Activated T-cell treated with anti-CD3 and anti-CD28 coated beads, Interleukin-2, amount 50 U/mL, for 72 hours (primary cell): ENCODE results near the gene ELFN1. TPM values are rescaled to one million over a fixed set of nuclear protein-coding genes. Genes with fewer than 3 reads are reported as not detected.

Experiments used
- ATAC-seq, 2 donors: fragments of 150-1000 bp; cut with Tn5 transposase; replicated peaks in 1 of 2; 2 replicates each; pipeline ENCODE4 v1.10.0; 2021; ENCODE audit warnings: moderate library complexity in 2 of 2, mild to moderate bottlenecking in 1 of 2
- DNase-seq, 2 donors: peaks; one replicate each; pipeline ENCODE4 v3.0.0; 2021 to 2022; ENCODE audit warnings: mixed read lengths in 1 of 2
- H3K27ac Mint-ChIP-seq: one replicate; pipeline ENCODE4 v1.8.0; 2022; ENCODE audit warnings: mild to moderate bottlenecking, moderate library complexity, mixed read lengths
- H3K27me3 Mint-ChIP-seq: one replicate; pipeline ENCODE4 v1.8.0; 2022; ENCODE audit warnings: low read depth, mixed read lengths
- H3K36me3 Mint-ChIP-seq, 2 donors: one replicate each; pipeline ENCODE4 v1.8.0; 2022; ENCODE audit warnings: mixed read lengths in 2 of 2, mild to moderate bottlenecking in 1 of 2; ENCODE audit not compliant: insufficient read depth in 2 of 2
- H3K4me1 Mint-ChIP-seq: one replicate; pipeline ENCODE4 v1.8.0; 2022; ENCODE audit warnings: low read depth, mixed read lengths
- H3K4me3 Mint-ChIP-seq, 2 donors: one replicate each; pipeline ENCODE4 v1.8.0; 2022; ENCODE audit warnings: mild to moderate bottlenecking in 2 of 2, mixed read lengths in 2 of 2, moderate library complexity in 2 of 2
- H3K9me3 Mint-ChIP-seq, 2 donors: one replicate each; pipeline ENCODE4 v1.8.0; 2022; ENCODE audit warnings: mixed read lengths in 2 of 2
- total RNA-seq, 2 donors: library from RNA; stranded (reverse); gene quantifications; one replicate each; pipeline ENCODE4 v1.2.3, GENCODE V29; 2022

ELFN1 gene
- not detected for total RNA-seq

- H3K27me3 Mint-ChIP-seq, result peaks cover 27% of the 10 kb centered on the region
- DNase-seq (no peak), ATAC-seq (no peak)
- peaks cover 5% of the 10 kb centered on the region for H3K4me1 Mint-ChIP-seq
- H3K9me3 Mint-ChIP-seq, result no peaks in the 10 kb centered on the region
- H3K4me3 Mint-ChIP-seq, result peak within 1 kb of the TSS; percentile 29 to 68
- H3K27ac Mint-ChIP-seq, result no peak within 1 kb of the TSS
- no peaks in the 10 kb centered on the region for H3K36me3 Mint-ChIP-seq
These were observed at the start of gene ELFN1 for GRCh38 chr7:1669954-1670893. Gene ELFN1 (plus strand): TSS chr7:1670277. CDS start chr7:1744597, 74,320 bp downstream.

GRCh38 chr7:1620835-1621234, 49.2 kb upstream of the ELFN1 start:
- Mint-ChIP-seq H3K4me3 (no peak overlapping the region), H3K27me3 (no peaks in the 10 kb centered on the region), H3K9me3 (peaks cover 4 to 7% of the 10 kb centered on the region in 2 donors), H3K4me1 (no peaks in the 10 kb centered on the region), H3K27ac (no peak overlapping the region), H3K36me3 (no peaks in the 10 kb centered on the region)
- ATAC-seq (no peak), DNase-seq (no peak)

GRCh38 chr7:1621718-1622117, 48.4 kb upstream of the ELFN1 start:
- peaks cover 4 to 8% of the 10 kb centered on the region in 2 donors for H3K9me3 Mint-ChIP-seq
- H3K36me3 Mint-ChIP-seq, result no peaks in the 10 kb centered on the region
- H3K4me3 Mint-ChIP-seq, result no peak overlapping the region
- ATAC-seq (no peak), DNase-seq (no peak)
- H3K4me1 Mint-ChIP-seq, result no peaks in the 10 kb centered on the region
- H3K27ac Mint-ChIP-seq, result no peak overlapping the region
- H3K27me3 Mint-ChIP-seq, result no peaks in the 10 kb centered on the region

- Mint-ChIP-seq H3K4me1 (no peaks in the 10 kb centered on the region), H3K27ac (no peak overlapping the region), H3K9me3 (peaks cover 7 to 9% of the 10 kb centered on the region in 2 donors), H3K36me3 (peaks cover 0 to under 1% of the 10 kb centered on the region in 2 donors), H3K4me3 (no peak overlapping the region), H3K27me3 (no peaks in the 10 kb centered on the region)
- DNase-seq (no peak), ATAC-seq (no peak)
These were observed 47.6 kb upstream of the ELFN1 start for GRCh38 chr7:1622441-1622840.

GRCh38 chr7:1623810-1624209, 46.3 kb upstream of the ELFN1 start:
- H3K4me3 Mint-ChIP-seq, result no peak overlapping the region
- DNase-seq (no peak), ATAC-seq (no peak)
- no peak overlapping the region for H3K27ac Mint-ChIP-seq
- no peaks in the 10 kb centered on the region for H3K4me1 Mint-ChIP-seq
- H3K9me3 Mint-ChIP-seq, result peaks cover 2 to 3% of the 10 kb centered on the region in 2 donors
- H3K27me3 Mint-ChIP-seq, result no peaks in the 10 kb centered on the region
- peaks cover 0 to 1% of the 10 kb centered on the region in 2 donors for H3K36me3 Mint-ChIP-seq

- Mint-ChIP-seq H3K27me3 (no peaks in the 10 kb centered on the region), H3K27ac (no peak overlapping the region), H3K4me3 (no peak overlapping the region), H3K36me3 (peaks cover 0 to 1% of the 10 kb centered on the region in 2 donors), H3K9me3 (peaks cover 2% of the 10 kb centered on the region in 2 donors), H3K4me1 (no peaks in the 10 kb centered on the region)
- DNase-seq (no peak), ATAC-seq (no peak)
These were observed 44.8 kb upstream of the ELFN1 start for GRCh38 chr7:1624999-1625927.

- Mint-ChIP-seq H3K9me3 (peaks cover 2 to 5% of the 10 kb centered on the region in 2 donors), H3K27ac (no peak overlapping the region), H3K36me3 (peaks cover 0 to 1% of the 10 kb centered on the region in 2 donors), H3K4me3 (no peak overlapping the region), H3K27me3 (peaks cover 11% of the 10 kb centered on the region), H3K4me1 (no peaks in the 10 kb centered on the region)
- ATAC-seq, result no peak
- DNase-seq, result no peak
These were observed 43.3 kb upstream of the ELFN1 start for GRCh38 chr7:1626769-1627168.

- Mint-ChIP-seq H3K36me3 (peaks cover 0 to 1% of the 10 kb centered on the region in 2 donors), H3K9me3 (peaks cover 8 to 9% of the 10 kb centered on the region in 2 donors), H3K27ac (no peak overlapping the region), H3K4me3 (no peak overlapping the region), H3K27me3 (peaks cover 11% of the 10 kb centered on the region), H3K4me1 (no peaks in the 10 kb centered on the region)
- DNase-seq (no peak), ATAC-seq (no peak)
These were observed 39.3 kb upstream of the ELFN1 start for GRCh38 chr7:1630700-1631336.

GRCh38 chr7:1631678-1632077, 38.4 kb upstream of the ELFN1 start:
- DNase-seq (no peak), ATAC-seq (no peak)
- no peak overlapping the region for H3K27ac Mint-ChIP-seq
- H3K27me3 Mint-ChIP-seq, result peaks cover 11% of the 10 kb centered on the region
- H3K4me3 Mint-ChIP-seq, result no peak overlapping the region
- H3K9me3 Mint-ChIP-seq, result peaks cover 7 to 9% of the 10 kb centered on the region in 2 donors
- H3K4me1 Mint-ChIP-seq, result no peaks in the 10 kb centered on the region
- peaks cover 0 to 1% of the 10 kb centered on the region in 2 donors for H3K36me3 Mint-ChIP-seq

- H3K27ac Mint-ChIP-seq, result no peak overlapping the region
- no peak overlapping the region for H3K4me3 Mint-ChIP-seq
- no peaks in the 10 kb centered on the region for H3K4me1 Mint-ChIP-seq
- peaks cover 8 to 9% of the 10 kb centered on the region in 2 donors for H3K9me3 Mint-ChIP-seq
- no peak for ATAC-seq
- H3K36me3 Mint-ChIP-seq, result peaks cover 0 to 4% of the 10 kb centered on the region in 2 donors
- DNase-seq, result no peak
- peaks cover 11% of the 10 kb centered on the region for H3K27me3 Mint-ChIP-seq
These were observed 37.6 kb upstream of the ELFN1 start for GRCh38 chr7:1632506-1632905.

GRCh38 chr7:1632916-1633785, 36.9 kb upstream of the ELFN1 start:
- peaks cover 11% of the 10 kb centered on the region for H3K27me3 Mint-ChIP-seq
- no peak for ATAC-seq
- H3K36me3 Mint-ChIP-seq, result peaks cover 0 to 3% of the 10 kb centered on the region in 2 donors
- no peak for DNase-seq
- no peak overlapping the region for H3K4me3 Mint-ChIP-seq
- H3K4me1 Mint-ChIP-seq, result no peaks in the 10 kb centered on the region
- no peak overlapping the region for H3K27ac Mint-ChIP-seq
- H3K9me3 Mint-ChIP-seq, result peaks cover 8 to 9% of the 10 kb centered on the region in 2 donors

- peaks cover 0 to 3% of the 10 kb centered on the region in 2 donors for H3K36me3 Mint-ChIP-seq
- ATAC-seq (no peak), DNase-seq (no peak)
- no peak overlapping the region for H3K4me3 Mint-ChIP-seq
- H3K27ac Mint-ChIP-seq, result no peak overlapping the region
- no peaks in the 10 kb centered on the region for H3K4me1 Mint-ChIP-seq
- peaks cover 8 to 9% of the 10 kb centered on the region in 2 donors for H3K9me3 Mint-ChIP-seq
- H3K27me3 Mint-ChIP-seq, result peaks cover 10% of the 10 kb centered on the region
These were observed 34.7 kb upstream of the ELFN1 start for GRCh38 chr7:1635401-1635800.
